BE2C (cell line): ENCODE data around the gene PCSK2.

ENCODE experiments used
- DNase-seq: peaks from one replicate; pipeline ENCODE4 v3.0.0-alpha.2; 2020
- H3K27me3 ChIP-seq: fragments of 250-450 bp; sonication (Bioruptor Pico); 2 replicates; pipeline ENCODE4 v1.5.1; 2020; ENCODE audit warnings: mild to moderate bottlenecking
- H3K36me3 ChIP-seq: fragments of 250-450 bp; sonication (Bioruptor Pico); 2 replicates; pipeline ENCODE4 v1.5.1; 2020; ENCODE audit warnings: mild to moderate bottlenecking
- H3K4me1 ChIP-seq: fragments of 250-450 bp; sonication (Bioruptor Pico); 2 replicates; pipeline ENCODE4 v1.5.1; 2020
- H3K4me3 ChIP-seq: 2 replicates; pipeline ENCODE4 v1.5.1; 2011; ENCODE audit warnings: low read depth, low read length
- H3K9me3 ChIP-seq: fragments of 250-450 bp; sonication (Bioruptor Pico); 2 replicates; pipeline ENCODE4 v1.5.1; 2020
- TF ChIP-seq, protein P1 (sequence below): IDR thresholded peaks from 2 replicates; pipeline ENCODE4 v1.5.1; 2012; ENCODE audit warnings: mild to moderate bottlenecking, low read depth, low read length

The PCSK2 gene

DNA sequence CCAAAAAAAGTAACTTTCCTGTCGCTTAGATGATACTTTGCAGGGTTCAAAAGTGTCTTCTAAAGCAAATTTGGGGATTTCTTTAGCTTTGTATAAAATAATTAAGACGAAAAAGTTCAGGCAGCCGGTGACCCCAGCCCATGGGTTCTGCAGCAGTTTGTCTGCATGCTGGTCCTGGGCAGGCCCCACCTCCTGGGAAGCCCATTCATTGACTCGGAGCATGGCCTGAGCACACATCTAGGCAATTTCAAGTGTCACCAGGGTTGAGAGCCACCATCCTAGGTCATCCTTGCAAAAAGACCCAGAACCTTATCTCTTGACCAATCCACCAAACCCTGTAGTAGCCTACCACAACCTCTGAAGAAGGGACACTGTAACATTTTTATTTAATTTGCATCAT is 283.7 kb downstream of the PCSK2 start:
- Histone ChIP-seq H3K27me3 (no peaks in the 10 kb centered on the region), H3K9me3 (no peaks in the 10 kb centered on the region), H3K36me3 (no peaks in the 10 kb centered on the region), H3K4me3 (no peak overlapping the region), H3K4me1 (no peaks in the 10 kb centered on the region; the same call in 1 of the 2 replicates)
- TF ChIP-seq, protein P1, sequence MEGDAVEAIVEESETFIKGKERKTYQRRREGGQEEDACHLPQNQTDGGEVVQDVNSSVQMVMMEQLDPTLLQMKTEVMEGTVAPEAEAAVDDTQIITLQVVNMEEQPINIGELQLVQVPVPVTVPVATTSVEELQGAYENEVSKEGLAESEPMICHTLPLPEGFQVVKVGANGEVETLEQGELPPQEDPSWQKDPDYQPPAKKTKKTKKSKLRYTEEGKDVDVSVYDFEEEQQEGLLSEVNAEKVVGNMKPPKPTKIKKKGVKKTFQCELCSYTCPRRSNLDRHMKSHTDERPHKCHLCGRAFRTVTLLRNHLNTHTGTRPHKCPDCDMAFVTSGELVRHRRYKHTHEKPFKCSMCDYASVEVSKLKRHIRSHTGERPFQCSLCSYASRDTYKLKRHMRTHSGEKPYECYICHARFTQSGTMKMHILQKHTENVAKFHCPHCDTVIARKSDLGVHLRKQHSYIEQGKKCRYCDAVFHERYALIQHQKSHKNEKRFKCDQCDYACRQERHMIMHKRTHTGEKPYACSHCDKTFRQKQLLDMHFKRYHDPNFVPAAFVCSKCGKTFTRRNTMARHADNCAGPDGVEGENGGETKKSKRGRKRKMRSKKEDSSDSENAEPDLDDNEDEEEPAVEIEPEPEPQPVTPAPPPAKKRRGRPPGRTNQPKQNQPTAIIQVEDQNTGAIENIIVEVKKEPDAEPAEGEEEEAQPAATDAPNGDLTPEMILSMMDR: no peak
- DNase-seq: no peak

DNA sequence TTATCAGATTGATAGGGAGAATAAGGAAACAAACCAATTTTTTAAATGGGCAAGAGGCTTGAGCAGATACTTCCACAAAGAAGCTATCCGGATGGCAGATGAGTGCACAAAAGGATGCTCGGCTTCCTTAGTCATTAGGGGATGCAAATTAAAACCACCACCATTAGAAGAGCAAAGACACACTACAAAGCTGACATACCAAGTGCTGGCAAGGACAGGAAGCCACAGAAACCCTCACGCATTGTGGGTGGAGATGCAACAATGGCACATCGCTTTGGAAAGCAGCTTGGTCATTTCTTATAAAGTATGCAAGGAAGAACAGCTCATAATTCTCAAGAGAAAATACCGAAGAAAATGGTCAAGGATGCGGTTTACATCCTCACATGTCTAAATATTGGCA is 284.6 kb downstream of the PCSK2 start:
- no peaks in the 10 kb centered on the region for H3K9me3 ChIP-seq
- TF ChIP-seq, protein P1: no peak
- no peaks in the 10 kb centered on the region for H3K4me1 ChIP-seq
- no peaks in the 10 kb centered on the region for H3K27me3 ChIP-seq
- no peak overlapping the region for H3K4me3 ChIP-seq
- DNase-seq: no peak
- no peaks in the 10 kb centered on the region for H3K36me3 ChIP-seq

DNA sequence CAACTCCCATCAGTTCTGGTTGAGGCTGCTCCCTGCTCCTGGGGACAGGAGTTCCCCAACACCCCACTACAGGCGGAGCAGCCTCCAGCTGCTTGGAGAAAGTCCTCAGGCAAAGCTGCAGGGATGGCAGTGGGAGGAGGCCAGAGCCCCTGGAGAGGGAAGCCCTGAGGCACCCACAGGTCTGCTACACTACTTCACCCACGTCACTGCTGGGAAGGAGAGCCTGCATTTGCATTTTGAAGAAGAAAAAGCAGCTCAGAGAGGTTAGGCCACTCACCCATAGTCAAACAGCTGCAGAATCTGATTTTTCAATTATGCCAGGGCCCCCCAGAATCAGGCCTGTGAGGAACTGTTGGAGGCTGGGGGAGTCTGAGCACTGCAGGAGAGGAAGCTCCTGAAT is 287.1 kb downstream of the PCSK2 start:
- no peak for DNase-seq
- TF ChIP-seq, protein P1: no peak
- no peaks in the 10 kb centered on the region for H3K4me1 ChIP-seq
- no peaks in the 10 kb centered on the region for H3K9me3 ChIP-seq
- no peak overlapping the region for H3K4me3 ChIP-seq
- no peaks in the 10 kb centered on the region for H3K27me3 ChIP-seq
- no peaks in the 10 kb centered on the region for H3K36me3 ChIP-seq

DNA sequence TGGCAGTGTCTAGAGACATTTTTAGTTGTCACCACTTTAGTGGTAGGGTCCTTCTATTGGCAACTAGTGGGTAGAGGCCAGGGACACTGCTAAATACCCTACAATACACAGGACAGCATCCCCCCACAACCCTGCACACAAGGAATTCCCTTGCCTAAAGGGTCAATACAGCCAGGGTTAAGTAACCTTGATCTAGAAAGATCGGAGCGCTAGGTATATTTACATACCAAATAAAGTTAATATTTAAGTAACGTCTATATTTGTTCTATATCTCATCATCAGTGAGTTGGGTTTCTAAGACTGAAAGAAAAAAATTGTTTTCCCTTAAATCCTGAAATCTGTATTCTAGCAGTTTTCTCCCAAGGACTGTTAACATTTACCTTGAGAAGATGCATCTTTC is 288.2 kb downstream of the PCSK2 start:
- DNase-seq: no peak
- Histone ChIP-seq H3K36me3 (no peaks in the 10 kb centered on the region), H3K9me3 (no peaks in the 10 kb centered on the region), H3K4me1 (no peaks in the 10 kb centered on the region), H3K27me3 (no peaks in the 10 kb centered on the region), H3K4me3 (no peak overlapping the region)
- TF ChIP-seq, protein P1: no peak

DNA sequence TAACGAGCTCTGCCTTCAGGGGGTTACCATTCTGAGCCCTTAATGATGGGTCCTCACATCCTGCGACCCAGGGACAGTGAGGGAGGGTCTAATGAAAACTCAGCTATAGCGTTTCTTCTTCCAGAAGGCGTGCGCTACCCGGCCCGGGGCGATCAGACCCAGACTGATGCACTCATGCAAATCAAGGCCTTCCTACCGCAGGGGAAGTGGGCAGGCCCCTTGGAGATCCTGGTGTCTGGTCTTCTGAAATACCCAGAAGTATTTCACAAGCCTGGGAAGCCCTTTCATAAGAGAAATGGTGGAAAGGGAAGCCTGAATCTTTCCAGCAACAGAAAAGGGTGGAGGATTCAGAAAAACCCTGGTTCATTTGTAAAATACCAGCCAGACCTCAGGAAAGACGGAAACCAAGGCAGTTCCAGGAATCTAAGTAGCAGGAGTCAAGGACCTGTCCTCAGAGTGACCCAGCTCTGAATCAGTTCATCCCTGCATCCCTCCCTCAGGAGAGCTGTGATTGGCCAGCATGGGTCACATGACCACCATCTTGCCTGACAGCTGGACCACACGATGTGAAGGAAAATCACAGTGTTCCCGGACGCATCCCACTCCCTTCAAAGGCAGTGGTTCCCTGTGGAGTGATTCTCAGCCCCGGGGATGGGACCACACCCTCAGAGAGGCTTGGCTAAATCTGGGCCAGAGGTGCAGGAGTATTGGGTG is 291.7 kb downstream of the PCSK2 start:
- no peaks in the 10 kb centered on the region for H3K9me3 ChIP-seq
- TF ChIP-seq, protein P1: no peak
- no peak overlapping the region for H3K4me3 ChIP-seq
- no peaks in the 10 kb centered on the region for H3K36me3 ChIP-seq
- H3K4me1 ChIP-seq: no peaks in the 10 kb centered on the region
- peak; percentile 70 for DNase-seq
- H3K27me3 ChIP-seq: no peaks in the 10 kb centered on the region

DNA sequence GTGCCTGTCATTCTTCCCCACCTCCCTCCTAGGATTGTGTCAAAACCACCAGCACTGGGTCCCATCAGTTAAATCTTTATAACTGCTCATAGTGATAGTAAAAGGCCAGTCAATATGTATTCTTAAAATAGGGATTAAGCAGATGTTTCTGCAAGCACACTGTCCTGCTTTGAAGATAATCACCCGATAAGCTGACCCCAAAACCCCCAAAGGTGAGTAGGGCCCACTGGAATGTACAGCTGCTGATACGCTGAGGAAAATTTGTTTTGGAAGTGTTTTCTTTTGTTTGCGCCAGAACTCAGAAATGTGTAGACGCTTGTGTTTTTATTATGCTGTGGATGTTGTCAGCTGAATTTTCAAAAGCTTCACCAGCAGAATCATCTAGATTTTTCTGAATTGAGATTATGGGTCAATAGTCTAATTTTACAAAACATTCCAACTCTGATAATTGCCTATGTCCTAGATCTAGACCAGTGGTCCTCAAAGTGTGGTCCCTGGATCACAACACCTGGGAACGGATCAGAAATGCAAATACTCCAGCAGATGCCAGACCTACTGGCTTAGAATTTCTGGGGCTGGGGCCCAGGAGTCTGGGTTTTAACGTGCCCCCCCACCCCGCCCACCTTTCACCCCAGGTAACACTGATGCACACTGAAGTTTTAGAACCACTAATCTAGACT is 292.9 kb downstream of the PCSK2 start:
- DNase-seq: no peak
- Histone ChIP-seq H3K4me3 (no peak overlapping the region), H3K27me3 (no peaks in the 10 kb centered on the region), H3K36me3 (no peaks in the 10 kb centered on the region), H3K4me1 (no peaks in the 10 kb centered on the region), H3K9me3 (no peaks in the 10 kb centered on the region)
- TF ChIP-seq, protein P1: no peak
